ENCODE data around the gene ZNF552.
A peak's percentile ranks its signal among the peaks of the same experiment; 100 is the strongest.
"Not testable (repeated sequence)": the region's sequence is repeated elsewhere in the genome, so short reads cannot be mapped to it uniquely, and the experiment has no call there.

The ZNF552 gene

DNA sequence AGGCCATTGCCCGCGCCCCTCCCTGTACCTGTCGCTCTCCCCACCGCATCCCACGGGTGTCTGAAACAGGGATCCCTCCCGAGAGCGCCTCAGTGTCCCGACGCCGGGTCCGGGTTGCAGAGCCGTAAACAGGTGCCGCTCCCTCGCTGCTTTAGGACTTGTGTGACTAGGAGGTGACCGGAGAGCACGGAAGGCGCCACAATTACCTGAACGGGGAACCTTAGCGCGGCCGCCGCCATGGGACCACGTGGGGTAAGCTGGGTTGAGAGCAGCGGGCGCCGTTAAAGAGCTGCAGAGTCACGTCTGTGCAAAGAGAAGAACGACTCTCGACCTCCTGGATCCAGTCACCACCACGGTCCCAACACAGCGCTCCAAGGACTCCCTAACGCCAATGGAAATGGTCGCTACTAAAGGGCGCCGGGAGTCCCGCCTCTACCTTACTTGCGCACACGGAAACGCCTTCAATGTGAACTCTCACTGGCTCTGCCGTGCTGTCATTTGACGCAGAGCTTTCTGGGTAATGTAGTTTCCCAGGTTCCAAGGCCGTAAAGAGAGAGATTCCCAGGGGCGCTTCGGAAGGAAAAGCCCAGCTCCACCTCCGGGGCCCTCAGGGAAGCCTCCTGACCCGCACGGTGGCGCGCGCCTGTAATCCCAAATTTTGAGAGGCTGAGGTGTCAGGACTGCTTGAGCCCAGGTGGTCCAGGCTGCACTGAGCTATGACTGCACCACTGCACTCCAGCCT, at the start of gene ZNF552:
Gene ZNF552 (minus strand): TSS at position 409 of the 742 bp plus-strand sequence. CDS start 170 bp downstream, at position 239.
- peak; percentile 16 for FAIRE-seq
- peak; percentile 74 for DNase-seq (ENCODE audit: low spot score)

GRCh38 chr19:57862351-57862750, 47.6 kb upstream of the ZNF552 start:
- DNase-seq (ENCODE audit: low spot score); FAIRE-seq: not testable (repeated sequence)

DNA sequence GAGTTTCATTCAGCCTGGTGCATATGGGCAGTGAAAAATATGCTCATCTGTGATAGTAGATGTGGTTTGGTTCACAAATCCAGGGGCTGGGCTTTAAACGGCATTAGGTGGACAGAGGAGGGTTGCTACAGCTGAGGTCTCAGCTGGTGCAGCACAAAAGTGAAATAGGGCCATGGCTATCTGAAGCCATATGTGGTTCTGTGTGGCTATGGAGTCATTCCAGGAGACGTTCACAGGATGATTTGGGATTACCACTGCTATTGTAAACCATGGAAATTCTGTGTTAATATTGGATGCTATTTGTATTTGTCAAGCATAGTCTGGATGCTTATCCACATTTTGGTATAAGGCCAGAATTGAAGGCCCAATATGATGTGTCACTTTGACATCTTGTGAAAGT, 39.4 kb upstream of the ZNF552 start:
- not testable (repeated sequence) for DNase-seq (ENCODE audit: low spot score); FAIRE-seq

- DNase-seq (ENCODE audit: low spot score); FAIRE-seq: not testable (repeated sequence)
Measured at GRCh38 chr19:57851812-57852603, 37.3 kb upstream of the ZNF552 start.

DNA sequence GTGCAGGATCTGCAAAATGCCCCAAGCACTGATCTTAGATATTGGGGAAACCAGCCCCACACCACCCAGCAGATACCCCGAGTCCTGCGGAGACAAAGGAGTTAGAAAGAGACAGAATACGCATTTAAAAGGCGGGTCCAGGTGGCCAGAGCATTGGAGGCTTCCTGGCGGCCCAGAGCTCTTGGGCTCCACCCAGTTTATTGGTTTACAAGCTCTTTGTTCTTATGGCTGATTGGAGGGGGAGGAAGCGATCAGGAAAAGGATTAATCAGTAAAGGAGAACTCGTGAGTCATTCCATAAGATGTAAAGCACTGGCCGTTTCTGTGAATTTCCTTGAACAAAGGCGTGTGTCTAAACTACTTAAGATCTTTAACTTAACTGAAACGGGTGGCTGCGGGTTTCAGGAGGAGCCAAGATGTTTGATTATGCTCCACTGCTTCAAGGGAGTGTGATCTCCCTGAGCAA, 35.9 kb upstream of the ZNF552 start:
- FAIRE-seq (peak; percentile 82), DNase-seq (ENCODE audit: low spot score) (peak; percentile 84)

DNA sequence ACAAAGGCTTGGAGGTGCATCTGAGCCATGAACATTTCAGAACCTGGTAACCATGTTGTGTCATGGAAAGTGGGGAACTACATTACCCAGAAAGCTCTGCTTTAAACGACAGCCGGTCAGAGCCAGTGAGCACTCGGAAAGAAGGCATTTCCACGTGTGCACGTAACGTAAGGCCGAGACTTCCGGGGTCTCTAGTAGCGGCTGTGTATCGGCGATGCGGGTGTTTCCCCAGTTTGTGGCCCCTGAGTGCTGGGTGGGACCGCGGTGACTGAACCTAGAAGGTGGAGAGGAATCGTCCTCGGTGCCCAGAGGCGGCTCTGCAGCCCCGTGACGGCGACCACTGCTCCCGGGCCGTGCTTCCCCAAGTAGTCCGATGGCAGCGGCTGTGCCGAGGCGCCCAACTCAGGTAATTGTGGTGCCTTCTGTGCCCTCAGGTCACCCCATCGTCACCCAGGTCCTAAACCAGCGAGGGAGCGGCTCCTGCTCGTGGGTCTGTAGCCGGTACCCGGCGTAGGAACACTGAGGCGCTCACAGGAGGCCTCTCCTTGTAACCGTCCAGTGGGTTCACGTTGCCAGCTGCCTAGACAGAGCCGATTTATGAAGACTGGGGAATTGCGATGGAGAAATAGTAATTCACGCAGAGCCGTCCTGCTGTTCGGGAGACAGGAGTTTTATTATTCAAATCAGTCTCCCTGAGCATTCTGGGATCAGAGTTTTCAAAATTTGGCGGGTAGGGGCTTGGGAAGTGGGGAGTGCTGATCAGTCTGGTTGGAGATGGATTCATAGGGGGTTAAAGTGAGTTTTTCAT, 35.2 kb upstream of the ZNF552 start, which contains the start of gene ZNF587:
Gene ZNF587 (plus strand): TSS at position 194 of the 808 bp plus-strand sequence. CDS start 180 bp downstream, at position 374.
- FAIRE-seq (peak; percentile 37), DNase-seq (ENCODE audit: low spot score) (peak; percentile 75)

DNA sequence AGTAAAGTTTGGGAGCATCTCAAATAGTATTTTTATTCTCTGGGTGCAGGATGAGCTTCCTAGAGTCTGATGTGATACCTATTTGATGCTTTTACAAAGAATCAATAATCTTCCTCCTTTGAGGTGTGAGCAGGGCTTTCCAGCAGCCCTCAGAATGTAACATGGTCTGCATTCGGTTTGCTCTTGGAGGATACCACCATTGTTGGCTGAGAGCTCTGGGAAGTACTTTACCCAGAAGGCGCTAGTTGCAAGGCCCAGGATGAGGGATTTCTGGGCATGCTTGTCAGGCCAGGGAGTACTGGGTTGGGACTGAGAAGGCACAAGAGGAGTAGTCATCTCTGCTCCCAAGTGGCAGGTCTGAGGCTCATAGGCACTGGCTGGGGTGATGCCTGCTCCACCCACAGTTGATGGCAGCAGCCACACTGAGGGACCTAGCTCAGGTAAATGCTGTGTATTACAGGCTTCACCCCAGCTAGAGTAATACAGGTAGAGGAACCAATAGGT, 34.5 kb upstream of the ZNF552 start:
- DNase-seq (ENCODE audit: low spot score); FAIRE-seq: not testable (repeated sequence)

DNA sequence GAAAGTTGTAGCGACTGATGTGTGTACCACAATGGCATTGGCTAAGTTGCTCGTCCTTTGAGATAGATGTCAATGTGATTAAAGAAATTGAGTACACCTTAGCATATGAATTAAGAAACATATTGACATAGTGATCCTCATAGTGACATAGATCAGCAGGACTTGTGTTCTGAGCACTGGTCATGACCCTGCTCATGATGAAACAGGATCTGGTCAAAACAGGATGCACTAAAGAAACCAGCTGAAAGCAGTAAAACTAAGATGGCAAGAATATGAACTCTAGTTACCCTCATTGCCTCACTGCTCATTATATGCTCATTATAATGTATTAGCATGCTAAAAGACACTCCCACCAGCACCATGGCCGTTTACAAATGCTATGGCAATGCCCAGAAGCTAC, 32.5 kb upstream of the ZNF552 start:
- DNase-seq (ENCODE audit: low spot score); FAIRE-seq: not testable (repeated sequence)

- no peak for FAIRE-seq
- DNase-seq (ENCODE audit: low spot score), result no peak
Measured at GRCh38 chr19:57841122-57841763, 26.5 kb upstream of the ZNF552 start.

- FAIRE-seq; DNase-seq (ENCODE audit: low spot score): not testable (repeated sequence)
Measured at GRCh38 chr19:57838622-57839191, 24.0 kb upstream of the ZNF552 start.

DNA sequence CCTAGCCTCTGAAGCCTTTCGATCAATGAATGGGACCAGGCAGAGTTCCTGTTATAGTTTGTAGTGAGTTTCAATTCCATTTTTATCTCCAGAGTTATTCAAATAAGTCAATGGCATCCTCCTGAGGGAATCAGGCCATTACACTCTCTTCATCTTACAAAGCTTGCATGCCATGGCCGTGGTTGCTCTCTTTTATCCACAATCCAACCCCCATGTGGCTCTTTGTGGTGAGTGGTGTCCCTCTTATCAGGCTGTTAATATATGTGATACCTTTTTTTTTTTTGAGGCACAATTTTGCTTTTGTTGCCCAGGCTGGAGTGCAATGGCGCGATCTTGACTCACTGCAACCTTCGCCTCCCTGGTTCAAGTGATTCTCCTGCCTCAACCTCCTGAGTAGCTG, 22.3 kb upstream of the ZNF552 start:
- not testable (repeated sequence) for FAIRE-seq; DNase-seq (ENCODE audit: low spot score)

DNA sequence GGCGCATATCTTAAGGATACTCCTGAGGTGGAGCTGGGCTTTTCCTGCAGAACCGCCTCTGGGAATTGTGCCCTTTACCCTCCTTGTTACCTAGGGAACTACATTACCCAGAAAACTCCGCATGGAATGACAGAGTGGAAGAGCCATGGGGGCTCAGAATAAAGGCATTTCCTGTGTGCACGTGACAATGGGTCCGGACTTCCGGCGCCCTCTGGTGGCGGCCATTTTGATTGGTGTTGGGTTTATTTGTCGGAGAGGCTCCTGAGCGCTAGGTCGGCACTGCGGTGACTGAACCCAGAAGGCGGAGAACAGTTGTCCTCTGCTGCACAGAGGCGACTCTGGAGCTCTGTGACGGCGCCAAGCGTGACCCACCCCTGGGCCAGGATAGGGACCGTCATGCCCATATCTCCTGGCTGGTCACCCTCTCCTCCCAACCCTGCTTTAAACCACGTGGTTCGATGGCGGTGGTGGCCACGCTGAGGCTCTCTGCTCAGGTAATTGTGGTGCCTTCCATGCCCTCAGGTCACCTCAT, 15.4 kb upstream of the ZNF552 start, which contains the start of gene ZNF587B:
Gene ZNF587B (plus strand): TSS at position 229 of the 532 bp plus-strand sequence. CDS start 230 bp downstream, at position 459.
- DNase-seq (ENCODE audit: low spot score) (no peak), FAIRE-seq (no peak)

DNA sequence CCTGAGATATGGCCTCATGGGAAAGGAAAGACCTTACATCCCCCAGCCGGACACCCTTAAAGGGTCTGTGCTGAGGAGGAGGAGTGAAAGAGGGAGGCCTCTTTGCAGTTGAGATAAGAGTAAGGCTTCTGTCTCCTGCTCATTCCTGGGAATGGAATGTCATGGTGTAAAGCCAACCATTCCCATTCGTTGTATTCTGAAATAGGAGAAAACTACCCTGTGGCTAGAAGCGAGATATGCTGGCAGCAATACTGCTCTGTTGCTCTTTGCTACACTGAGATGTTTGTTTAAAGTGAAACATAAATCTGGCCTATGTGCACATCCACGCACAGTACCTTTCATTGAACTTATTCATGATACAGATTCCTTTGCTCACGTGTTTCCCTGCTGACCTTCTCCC, 14.6 kb upstream of the ZNF552 start:
- FAIRE-seq (no peak), DNase-seq (ENCODE audit: low spot score) (no peak)

- FAIRE-seq (no peak), DNase-seq (ENCODE audit: low spot score) (no peak)
Measured at GRCh38 chr19:57825511-57825910, 10.8 kb upstream of the ZNF552 start.

DNA sequence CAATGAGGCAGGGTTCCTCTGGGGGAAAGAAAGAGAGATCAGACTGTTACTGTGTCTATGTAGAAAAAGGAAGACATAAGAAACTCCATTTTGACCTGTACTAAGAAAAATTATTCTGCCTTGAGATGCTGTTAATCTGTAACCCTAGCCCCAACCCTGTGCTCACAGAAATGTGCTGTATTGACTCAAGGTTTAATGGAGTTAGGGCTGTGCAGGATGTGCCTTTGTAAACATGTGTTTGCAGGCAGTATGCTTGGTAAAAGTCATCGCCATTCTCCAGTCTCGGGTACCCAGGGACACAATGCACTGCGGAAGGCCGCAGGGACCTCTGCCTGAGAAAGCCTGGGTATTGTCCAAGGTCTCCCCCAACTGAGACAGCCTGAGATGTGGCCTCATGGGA, 8.9 kb upstream of the ZNF552 start:
- not testable (repeated sequence) for DNase-seq (ENCODE audit: low spot score); FAIRE-seq

GRCh38 chr19:57823155-57823554, 8.4 kb upstream of the ZNF552 start:
- DNase-seq (ENCODE audit: low spot score); FAIRE-seq: not testable (repeated sequence)

GRCh38 chr19:57821501-57821900, 6.8 kb upstream of the ZNF552 start:
- not testable (repeated sequence) for FAIRE-seq; DNase-seq (ENCODE audit: low spot score)

DNA sequence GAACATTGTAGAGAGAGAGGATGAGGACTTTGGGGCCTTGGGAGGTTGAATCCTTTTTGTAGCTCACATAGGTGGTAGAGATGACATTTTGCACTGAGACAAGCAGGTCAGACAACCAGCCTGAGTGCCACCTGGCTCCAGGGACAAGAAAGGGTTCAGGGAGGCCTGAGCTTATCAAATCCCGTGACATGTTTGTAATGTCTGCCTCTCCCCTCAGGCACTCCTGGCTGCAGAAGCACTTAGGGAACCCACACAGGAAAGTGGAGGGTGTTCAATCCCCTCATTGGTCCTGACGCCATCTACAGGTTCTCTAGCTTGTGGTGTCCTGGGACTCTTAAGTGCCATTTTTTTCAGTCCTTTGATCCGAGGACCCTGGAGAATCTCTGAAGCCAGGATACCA, 6.4 kb upstream of the ZNF552 start:
- FAIRE-seq; DNase-seq (ENCODE audit: low spot score): not testable (repeated sequence)

DNA sequence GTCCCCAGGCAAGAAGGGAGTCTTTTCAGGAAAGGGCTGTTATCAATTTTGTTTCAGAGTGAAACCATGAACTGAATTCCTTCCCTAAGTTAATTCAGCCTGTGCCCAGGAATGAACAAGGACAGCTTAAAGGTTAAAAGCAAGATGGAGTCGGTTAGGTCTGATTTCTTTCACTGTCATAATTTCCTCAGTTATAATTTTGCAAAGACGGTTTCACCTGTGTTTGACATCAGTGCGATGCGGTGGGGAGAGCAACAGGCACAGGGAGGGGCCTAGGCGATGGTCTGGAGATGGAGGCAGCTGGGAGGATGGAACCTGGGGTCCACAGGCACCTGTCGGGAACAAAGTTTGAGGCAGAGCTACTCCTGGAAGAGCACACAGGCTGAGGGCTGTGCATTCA, 5.9 kb upstream of the ZNF552 start:
- DNase-seq (ENCODE audit: low spot score), result no peak
- no peak for FAIRE-seq

Measured in RCC 7860 (cell line).